ENCODE results near the gene CFAP410.

DNA sequence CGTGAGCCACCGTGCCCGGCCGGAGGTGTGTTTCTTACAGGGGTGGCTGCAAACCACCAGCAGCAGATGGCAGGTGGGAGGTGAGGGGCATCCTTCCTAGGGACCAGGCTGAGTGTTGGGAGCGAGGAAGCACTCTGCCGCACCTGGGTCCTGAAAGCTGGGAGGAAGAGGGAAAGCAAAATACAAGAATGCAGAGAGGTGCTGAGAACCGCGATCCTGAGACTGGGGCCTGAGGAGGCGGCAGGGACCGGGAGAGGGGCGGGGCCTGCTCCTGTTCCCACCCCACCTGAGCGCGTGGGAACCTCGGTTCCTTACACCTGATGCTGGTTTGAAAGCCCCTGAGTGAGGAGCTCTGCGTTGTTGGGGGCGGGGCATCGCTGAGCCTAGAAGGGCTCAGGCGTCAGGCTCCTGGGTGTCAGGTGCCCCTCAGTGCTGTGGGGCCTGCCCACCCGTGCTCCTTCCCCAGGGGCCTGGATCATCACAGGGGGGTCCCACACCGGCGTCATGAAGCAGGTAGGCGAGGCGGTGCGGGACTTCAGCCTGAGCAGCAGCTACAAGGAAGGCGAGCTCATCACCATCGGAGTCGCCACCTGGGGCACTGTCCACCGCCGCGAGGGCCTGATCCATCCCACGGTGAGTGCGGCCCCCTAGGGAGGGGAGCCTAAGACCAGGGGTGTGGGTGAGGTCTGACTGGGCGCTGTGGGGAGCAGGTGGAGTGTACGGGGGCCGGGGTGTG is 29.7 kb upstream of the CFAP410 start:
- TF ChIP-seq POLR2AphosphoS5 (IDR thresholded peaks at IDR 0.05; ENCODE audit: low read depth, low read length) (no peak), CTCF (IDR thresholded peaks at IDR 0.05) (no peak), FOSL2 (IDR thresholded peaks at IDR 0.05; ENCODE audit: borderline replicate concordance, low read depth) (no peak), RAD21 (IDR thresholded peaks at IDR 0.05; ENCODE audit: low read length) (no peak), REST (IDR thresholded peaks at IDR 0.05; ENCODE audit: low read depth, low read length) (no peak), NFIC (IDR thresholded peaks at IDR 0.05; ENCODE audit: borderline replicate concordance) (no peak), USF1 (IDR thresholded peaks at IDR 0.05; ENCODE audit: borderline replicate concordance, low read depth) (no peak), FOXM1 (IDR thresholded peaks at IDR 0.05; ENCODE audit: low read depth) (no peak), RCOR1 (IDR thresholded peaks at IDR 0.05; ENCODE audit: low read length) (no peak), TCF12 (IDR thresholded peaks at IDR 0.05) (no peak), TAF1 (IDR thresholded peaks at IDR 0.05; ENCODE audit: borderline replicate concordance, low read depth, low read length) (no peak), ZBTB33 (IDR thresholded peaks at IDR 0.05; ENCODE audit: borderline replicate concordance, low read depth) (no peak), TEAD4 (IDR thresholded peaks at IDR 0.05; ENCODE audit: borderline replicate concordance, insufficient read depth) (no peak), EZH2phosphoT487 (IDR thresholded peaks at IDR 0.05; ENCODE audit: borderline replicate concordance, low read depth) (no peak)
